K562 (cell line): ENCODE data around the gene ATP5PD. TPM values are rescaled to one million over a fixed set of nuclear protein-coding genes. Genes with fewer than 3 reads are reported as not detected.

Experiments used
- DIDO1 ChIP-seq: fragments of 450-650 bp; IDR thresholded peaks from 2 replicates; pipeline ENCODE4 v1.6.1; 2016; ENCODE audit warnings: low read depth, missing biosample characterization, missing genetic modification characterization
- GATAD2B ChIP-seq: fragments of 450-650 bp; IDR thresholded peaks from 2 replicates; pipeline ENCODE4 v1.6.1; 2017; ENCODE audit warnings: mild to moderate bottlenecking, borderline replicate concordance
- HCFC1 ChIP-seq: IDR thresholded peaks from 2 replicates; pipeline ENCODE4 v1.6.1; 2012; ENCODE audit warnings: low read depth, low read length, improper control_type of control experiment
- MECOM ChIP-seq: fragments of 250-450 bp; sonication (Bioruptor Pico); IDR thresholded peaks from 2 replicates; pipeline ENCODE4 v1.8.0; 2022; ENCODE audit warnings: inconsistent platforms
- MED1 ChIP-seq: sonication (generic); formaldehyde crosslinking; IDR thresholded peaks from 2 replicates; pipeline ENCODE4 v1.8.1; 2023; ENCODE audit warnings: missing genetic modification reagents, borderline replicate concordance
- MTA2 ChIP-seq: fragments of 450-650 bp; IDR thresholded peaks from 2 replicates; pipeline ENCODE4 v1.6.1; 2016; ENCODE audit warnings: low read depth
- RBBP5 ChIP-seq: fragments of 200-600 bp; sonication (generic); IDR thresholded peaks from 2 replicates; pipeline ENCODE4 v1.6.1; 2012; ENCODE audit warnings: borderline replicate concordance, mild to moderate bottlenecking, low read length, control low read depth, inconsistent platforms; ENCODE audit not compliant: insufficient read depth, poor library complexity, severe bottlenecking
- RCOR1 ChIP-seq, 2 experiments: IDR thresholded peaks; 2 replicates each; pipeline ENCODE4 v1.6.1; 2012; ENCODE audit warnings: low read depth in 2 of 2, low read length in 2 of 2, borderline replicate concordance in 1 of 2, improper control_type of control experiment in 1 of 2
- REST ChIP-seq, 2 experiments: fragments of 450-650 bp; formaldehyde crosslinking in 1 of 2; IDR thresholded peaks; 2 replicates each; pipeline versions ENCODE4 v1.4.0 to v1.6.1; 2014 to 2020; ENCODE audit warnings: mild to moderate bottlenecking in 2 of 2, borderline replicate concordance in 1 of 2, low read depth in 1 of 2
- SIN3A ChIP-seq, 2 experiments: fragments of 150-350 bp in 1 of 2; IDR thresholded peaks; 2 replicates each; pipeline ENCODE4 v1.6.1; 2011 to 2016; ENCODE audit warnings: borderline replicate concordance in 2 of 2, low read depth in 2 of 2, low read length in 2 of 2, mild to moderate bottlenecking in 2 of 2, moderate library complexity in 2 of 2; ENCODE audit not compliant: control insufficient read depth in 1 of 2
- TAL1 ChIP-seq: fragments of 450-650 bp; IDR thresholded peaks from 2 replicates; pipeline ENCODE4 v1.6.1; 2016; ENCODE audit warnings: mild to moderate bottlenecking
- polyA plus RNA-seq, 8 experiments: library from polyadenylated mRNA; depleted of rRNA in 4 of 8; stranded (reverse) in 5 of 8; unstranded in 3 of 8; fragments of >200 nt; fragmentation: Nextera tagmentation in 2 of 8; fragmentation: Illumina TruSeq in 1 of 8; extraction: Ambion mirVana in 2 of 8; extraction: Trizol in 1 of 8; gene quantifications; 2 replicates each; pipeline versions ENCODE4 v1.2.1 to v1.2.3, GENCODE V29; 2011 to 2014; ENCODE audit warnings: inconsistent platforms in 1 of 8, missing spikeins in 1 of 8
- total RNA-seq, 7 experiments: library from RNA; depleted of rRNA in 6 of 7; stranded (reverse); fragments of >200 nt in 6 of 7; fragmentation: Illumina TruSeq in 2 of 7; extraction: Trizol in 2 of 7; gene quantifications; 2 replicates each; pipeline versions ENCODE4 v1.2.1 to v1.2.3, GENCODE V29; 2011 to 2021; ENCODE audit warnings: low replicate concordance in 1 of 7
- TF ChIP-seq, protein P1 (sequence below): fragments of 450-650 bp; formaldehyde crosslinking; IDR thresholded peaks from 2 replicates; pipeline ENCODE4 v1.4.0; 2020; ENCODE audit warnings: mild to moderate bottlenecking, moderate library complexity

Gene ATP5PD
- total and polyA plus RNA-seq, 9 of the 15 experiments (the other 6 are each of a cell fraction or from before 2014, with no cell fraction given), result 271 to 828 (median 432) TPM

DNA sequence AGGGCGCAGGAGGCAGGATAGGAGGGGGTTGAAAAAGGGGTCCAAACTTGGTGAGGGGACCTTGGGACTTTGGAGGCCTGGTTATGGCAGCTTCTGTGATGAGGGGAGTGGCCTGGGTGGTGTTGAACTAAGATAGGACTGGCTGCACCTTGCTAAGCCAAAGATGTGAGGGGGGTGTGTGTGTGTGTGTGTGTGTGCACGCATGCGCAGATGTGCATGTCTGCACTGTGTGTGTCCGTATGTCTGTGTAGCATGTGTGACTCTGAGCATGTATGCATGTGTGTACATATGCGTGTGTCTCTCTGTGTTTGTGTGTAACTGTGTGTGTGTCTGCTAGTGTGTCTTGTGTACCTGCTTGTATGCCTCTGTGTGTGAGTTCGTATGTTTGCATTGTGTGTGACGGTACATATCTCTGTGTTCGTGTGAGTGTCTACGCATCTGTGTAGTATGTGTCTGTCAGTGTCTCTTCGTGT lies 45.1 kb upstream of the ATP5PD start (continued):
- TF ChIP-seq MECOM (CRISPR knock-in tag) (no peak), RCOR1 (IDR thresholded peaks at IDR 0.05; ENCODE audit: borderline replicate concordance in 1 of 2, low read depth in 2 of 2, low read length in 2 of 2) (0 out of 4 replicates have a peak, but pooled peaks of 1 of the 2 experiments have one; percentile 8), SIN3A (IDR thresholded peaks at IDR 0.05; ENCODE audit: borderline replicate concordance in 2 of 2, control insufficient read depth in 1 of 2, low read depth in 2 of 2, low read length in 2 of 2) (no peak), GATAD2B (no peak), HCFC1 (no peak), REST (IDR thresholded peaks at IDR 0.05; ENCODE audit: borderline replicate concordance) (no peak), REST (CRISPR knock-in tag; IDR thresholded peaks at IDR 0.05; ENCODE audit: low read depth) (no peak), MED1 (CRISPR knock-in tag) (no peak), DIDO1 (tag) (no peak), RBBP5 (no peak), MTA2 (peak; percentile 55), TAL1 (no peak; the same call in 1 of the 2 replicates)
- TF ChIP-seq, protein P1, sequence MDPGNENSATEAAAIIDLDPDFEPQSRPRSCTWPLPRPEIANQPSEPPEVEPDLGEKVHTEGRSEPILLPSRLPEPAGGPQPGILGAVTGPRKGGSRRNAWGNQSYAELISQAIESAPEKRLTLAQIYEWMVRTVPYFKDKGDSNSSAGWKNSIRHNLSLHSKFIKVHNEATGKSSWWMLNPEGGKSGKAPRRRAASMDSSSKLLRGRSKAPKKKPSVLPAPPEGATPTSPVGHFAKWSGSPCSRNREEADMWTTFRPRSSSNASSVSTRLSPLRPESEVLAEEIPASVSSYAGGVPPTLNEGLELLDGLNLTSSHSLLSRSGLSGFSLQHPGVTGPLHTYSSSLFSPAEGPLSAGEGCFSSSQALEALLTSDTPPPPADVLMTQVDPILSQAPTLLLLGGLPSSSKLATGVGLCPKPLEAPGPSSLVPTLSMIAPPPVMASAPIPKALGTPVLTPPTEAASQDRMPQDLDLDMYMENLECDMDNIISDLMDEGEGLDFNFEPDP, result no peak
